Activated T-cell treated with anti-CD3 and anti-CD28 coated beads, Interleukin-2, amount 50 U/mL, for 48 hours (primary cell): ENCODE measurements around the gene TSPAN19.

Experiments
- DNase-seq, 2 experiments: peaks; one replicate each; pipeline ENCODE4 v3.0.0-alpha.2; 2020

TSPAN19 gene

DNA sequence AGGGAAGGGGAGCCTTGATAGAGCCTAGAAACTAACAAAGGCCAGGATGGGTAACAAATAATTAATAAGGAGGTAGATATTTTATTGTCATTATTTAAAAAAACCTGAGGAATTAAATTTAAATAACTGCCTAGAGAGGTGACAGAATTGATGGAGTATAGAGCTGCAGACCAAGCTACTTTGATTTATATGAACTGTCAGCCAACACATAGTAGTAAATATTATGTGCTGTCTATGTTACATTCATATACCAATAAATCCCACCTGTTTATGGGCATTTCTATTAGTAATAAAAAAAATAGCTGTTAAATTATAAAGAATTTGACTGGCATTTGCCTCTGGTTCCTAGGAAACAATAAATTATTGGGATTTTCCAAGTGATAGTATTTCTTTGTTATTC, 37.7 kb downstream of the TSPAN19 start:
- DNase-seq = no peak

DNA sequence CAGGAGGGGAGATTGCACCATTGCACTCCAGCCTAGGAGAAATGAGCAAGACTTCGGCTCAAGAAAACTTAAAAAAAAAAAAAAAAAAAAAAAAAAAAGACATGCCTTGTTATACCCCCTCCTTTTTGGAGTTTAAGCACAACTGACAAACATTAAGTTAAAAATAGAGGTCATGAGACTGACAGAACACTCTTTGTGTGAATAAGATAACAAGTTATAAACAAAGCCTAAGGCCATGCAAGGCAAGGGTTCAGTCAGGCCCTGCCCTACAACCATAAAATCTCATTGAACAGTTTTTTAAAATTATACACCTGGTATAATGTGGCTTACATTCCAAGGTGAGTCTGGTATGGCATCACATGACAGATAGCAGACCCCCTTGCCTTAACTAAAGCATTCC, 39.3 kb downstream of the TSPAN19 start:
- no peak for DNase-seq

DNA sequence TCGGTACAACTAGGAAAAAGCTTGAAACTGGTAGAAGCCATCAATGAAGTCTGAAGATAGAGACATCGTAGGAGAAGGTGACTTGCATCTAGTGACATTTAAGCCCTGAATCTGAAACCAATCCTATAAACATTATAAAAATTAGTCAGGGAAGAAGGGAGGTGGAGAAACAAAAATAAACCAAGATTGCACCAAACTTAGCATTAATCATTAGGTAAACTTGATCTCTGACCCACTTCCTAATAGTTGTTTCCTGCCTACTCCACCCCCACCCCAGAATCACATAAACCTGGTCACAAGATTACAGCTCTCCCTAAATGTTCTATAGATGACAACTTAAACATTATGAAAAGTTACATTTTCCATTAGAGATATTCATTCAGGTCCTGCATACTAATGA, 40.4 kb downstream of the TSPAN19 start:
- no peak for DNase-seq

DNA sequence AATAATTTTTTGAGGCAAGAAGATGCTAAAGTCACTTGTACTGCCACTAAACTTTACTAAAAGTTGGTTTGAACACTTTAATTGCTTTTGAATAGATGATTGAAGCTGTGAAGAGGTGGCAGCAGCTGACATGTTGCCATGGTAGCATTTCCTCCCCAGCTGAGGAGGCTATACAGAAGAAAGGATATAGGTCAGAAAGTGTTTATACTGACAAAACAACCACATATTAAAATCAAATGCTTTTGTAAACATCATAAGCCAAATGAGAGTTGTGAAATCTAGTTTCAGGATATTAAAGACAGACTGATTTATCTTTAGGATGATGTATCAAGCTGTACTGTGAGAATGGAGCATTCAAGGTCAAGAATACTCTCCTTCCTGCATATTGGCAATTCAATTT, 41.7 kb downstream of the TSPAN19 start:
- DNase-seq = no peak

DNA sequence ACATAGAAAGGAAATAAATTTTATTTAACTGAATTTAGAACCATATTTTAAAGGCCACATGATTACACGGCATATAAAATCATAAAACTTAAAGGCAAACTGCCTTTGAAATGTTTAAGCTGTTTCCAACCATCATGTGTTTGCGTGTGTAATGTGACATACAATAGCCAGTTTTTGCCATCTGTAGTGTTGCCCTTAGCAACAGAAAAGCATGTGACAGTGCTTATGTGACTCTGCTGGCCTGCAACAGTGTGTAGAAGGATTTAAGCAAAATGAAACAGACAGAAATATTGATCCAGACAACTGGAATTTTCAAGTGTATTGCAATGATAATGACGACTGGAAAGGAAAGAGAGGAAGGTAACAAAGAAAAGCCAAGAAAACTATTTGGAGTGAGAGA, 49.5 kb downstream of the TSPAN19 start:
- no peak for DNase-seq

DNA sequence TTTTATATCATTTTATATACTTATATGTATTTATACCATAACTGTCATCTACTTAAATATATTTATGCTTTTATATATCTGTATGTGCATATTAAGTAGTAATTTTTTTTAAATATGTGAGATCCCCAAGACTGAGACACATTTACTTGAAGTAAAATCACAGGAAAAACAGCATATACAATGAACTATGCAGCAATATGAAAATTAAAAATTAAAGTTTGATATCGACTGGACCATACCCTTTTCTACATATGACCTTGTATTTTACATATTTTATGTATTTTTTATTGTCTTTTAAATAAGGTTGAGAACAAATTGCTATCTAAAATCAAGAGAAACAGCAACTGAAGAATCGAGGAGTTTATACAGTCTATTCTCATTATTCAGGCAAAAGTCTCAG, 50.0 kb downstream of the TSPAN19 start:
- DNase-seq = no peak

DNA sequence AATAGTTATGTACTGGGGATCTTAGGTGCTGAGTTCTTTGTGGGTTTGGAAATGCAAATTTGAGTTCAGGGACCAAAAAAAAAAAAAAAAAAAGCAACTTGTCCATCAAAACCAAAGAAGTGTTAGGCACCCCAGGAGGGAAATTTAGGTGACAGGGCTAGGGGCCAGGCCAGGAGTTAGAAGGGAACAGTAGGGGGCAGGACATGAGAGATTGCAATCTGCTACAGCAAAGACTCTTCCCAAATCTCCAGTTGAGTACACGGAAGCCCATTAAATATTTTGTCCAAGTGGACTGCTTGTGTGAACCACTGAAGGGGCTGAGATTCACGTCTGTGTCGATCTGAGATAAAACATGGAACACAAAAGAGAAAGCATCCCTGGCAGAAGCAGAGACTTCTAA, 52.8 kb downstream of the TSPAN19 start:
- no peak for DNase-seq

DNA sequence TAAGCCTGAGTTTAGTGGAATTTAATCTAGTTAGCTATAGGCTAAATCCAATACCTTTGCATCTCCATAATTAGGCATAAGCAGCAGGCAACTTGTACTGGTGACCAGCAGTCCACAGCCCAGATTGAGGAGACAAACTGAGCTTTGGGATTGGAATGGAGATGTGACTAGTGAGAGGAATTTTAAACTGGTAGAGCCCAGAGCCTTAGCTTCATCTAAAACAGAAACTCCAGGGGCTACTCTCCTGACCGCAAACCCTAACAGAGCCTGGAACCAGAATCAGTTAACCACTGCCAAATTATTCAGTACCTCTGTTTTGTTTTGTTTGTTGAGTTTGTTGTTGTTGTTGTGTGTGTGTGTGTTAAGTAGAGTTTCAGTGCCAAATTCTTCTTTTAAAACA, 53.2 kb downstream of the TSPAN19 start:
- no peak for DNase-seq

DNA sequence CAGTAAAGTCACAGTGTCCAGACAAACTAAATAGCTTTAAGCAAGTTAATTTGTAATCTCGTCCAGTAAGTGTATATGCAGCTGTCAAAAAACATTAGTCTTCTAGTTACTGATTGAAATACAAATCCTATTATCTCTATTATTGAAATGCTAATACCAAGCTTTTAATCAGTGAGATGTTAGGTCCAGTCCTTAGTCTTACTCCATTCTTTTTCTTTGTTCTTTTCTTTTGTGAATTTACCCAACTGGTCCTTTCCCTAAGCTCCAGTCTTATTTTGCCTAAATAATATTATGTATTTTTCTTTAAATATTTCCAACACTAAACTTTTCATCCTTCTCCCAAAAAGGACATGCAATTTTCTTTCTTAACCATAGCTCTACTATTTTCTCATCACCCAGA, 57.2 kb downstream of the TSPAN19 start:
- DNase-seq = no peak

DNA sequence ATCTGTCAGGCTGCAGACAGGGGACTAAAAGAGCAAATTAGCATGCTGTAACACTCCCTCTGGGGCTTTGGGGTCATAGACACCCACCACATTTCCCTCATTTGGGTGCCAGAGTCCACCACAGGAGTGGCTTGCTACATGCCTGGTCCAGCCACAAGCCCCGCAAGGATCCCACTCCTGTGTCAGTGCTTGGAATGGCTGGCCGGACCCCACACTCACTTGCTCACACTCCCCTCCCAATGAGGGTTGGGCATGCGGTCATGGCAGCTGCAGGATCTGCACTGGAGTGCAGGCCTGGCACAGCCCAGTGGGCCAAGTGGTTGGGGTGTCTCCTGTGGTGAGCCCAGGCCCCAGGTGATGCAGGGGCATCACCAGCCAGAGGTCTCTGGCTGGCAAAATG, 59.9 kb downstream of the TSPAN19 start:
- no peak for DNase-seq

DNA sequence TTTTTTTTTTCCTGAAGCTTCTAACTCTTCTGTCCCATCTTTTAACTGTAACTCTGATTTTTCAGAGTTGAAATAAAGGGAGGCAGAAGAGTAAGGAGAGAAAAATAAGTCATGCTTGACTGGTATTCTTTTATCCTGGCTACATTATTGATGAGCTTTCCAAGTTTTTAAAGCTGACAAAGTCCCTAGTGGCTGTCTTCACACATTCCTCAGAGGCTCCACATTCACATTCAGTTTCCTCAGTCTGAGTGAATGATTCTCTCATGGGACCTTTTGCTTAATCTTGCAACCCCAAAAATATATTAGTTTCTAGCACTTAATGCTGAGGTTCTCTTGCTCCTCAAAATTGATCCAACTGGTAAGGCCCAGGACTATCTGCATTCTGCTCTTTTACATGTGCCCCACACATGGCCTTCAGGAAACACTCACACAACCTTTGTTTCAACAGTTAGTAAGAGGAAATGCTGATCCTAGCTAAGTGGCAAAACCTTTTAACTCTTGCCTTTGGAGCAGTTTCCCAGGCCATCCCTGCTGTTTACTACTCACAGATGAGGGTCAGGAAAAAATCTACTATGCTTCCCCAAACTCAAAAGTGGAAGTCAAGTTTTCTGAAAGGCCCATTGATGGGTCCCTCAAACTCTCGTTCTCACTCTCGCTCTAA, 61.8 kb downstream of the TSPAN19 start:
- no peak for DNase-seq

DNA sequence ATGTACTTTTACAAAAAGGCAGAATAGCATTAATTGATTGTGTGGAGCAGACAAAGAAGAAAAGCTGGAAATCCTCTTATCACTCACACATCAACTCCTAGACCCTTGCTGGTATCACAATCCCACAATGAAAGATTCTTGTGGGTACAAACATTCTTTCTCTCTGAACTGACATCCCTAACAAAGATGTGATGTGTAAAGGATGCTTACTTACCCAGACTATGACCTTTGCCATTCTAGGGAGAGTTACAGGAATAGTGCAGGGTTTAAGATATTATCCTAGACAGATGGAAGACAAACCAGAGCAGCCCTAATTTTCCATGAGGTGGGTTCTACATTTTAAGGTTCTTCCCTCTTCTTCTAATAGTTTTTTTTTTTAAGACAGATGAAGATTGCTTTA, 63.1 kb downstream of the TSPAN19 start:
- no peak for DNase-seq

DNA sequence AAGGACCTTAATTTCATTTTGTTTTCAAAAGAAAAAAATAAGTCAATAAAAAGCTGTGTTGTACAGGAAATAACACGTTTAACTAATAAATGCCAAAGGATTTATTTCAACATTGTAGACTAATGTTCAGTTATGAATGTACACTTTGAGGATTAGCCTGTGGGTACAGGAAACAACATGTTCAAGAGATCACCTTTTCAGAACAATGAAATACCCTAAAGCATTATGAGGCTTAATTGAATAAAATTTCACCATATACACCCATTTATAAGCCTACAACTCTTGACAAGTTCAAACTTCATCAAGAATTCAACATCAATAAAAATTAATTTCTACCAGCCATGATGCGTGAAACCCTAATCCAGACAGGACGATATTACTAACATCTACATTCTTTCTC, 66.9 kb downstream of the TSPAN19 start:
- no peak for DNase-seq
